Cardiac septum (tissue), 1 donor: Measurements from ENCODE around the gene HMGXB3. TPM values are rescaled to one million over a fixed set of nuclear protein-coding genes. Genes with fewer than 3 reads are reported as not detected.
"Not testable (repeated sequence)": the region's sequence is repeated elsewhere in the genome, so short reads cannot be mapped to it uniquely, and the experiment has no call there.

Experiments used
- DNase-seq: peaks from one replicate; pipeline ENCODE4 v3.0.0-alpha.2; 2020; ENCODE audit warnings: low spot score
- intact Hi-C: fragments of 100-400 bp; cut with DNase I; formaldehyde crosslinking; loops from one replicate; pipeline ENCODE4 v1.14.0; 2022
- total RNA-seq: library from RNA; stranded (reverse); fragmentation: NEBNext Ultra II Directional; extraction: Animal tissue kit (Norgen Biotek cat#: 25700); gene quantifications from one replicate; pipeline ENCODE4 v1.2.1, GENCODE V29; 2021
- donor health status: DM: no; HTN: no; CAD: no.

The HMGXB3 gene
- total RNA-seq, 1 donor from 2014 or later, result 17.6 TPM

GRCh38 chr5:150078802-150079689 lies 78.5 kb downstream of the HMGXB3 start:
- intact Hi-C loops, result no loop called here
- peak; percentile 44 for DNase-seq

GRCh38 chr5:150079909-150080461 lies 79.4 kb downstream of the HMGXB3 start:
- intact Hi-C loops, result no loop called here
- DNase-seq, result peak; percentile 46

- peak; percentile 66 for DNase-seq
- intact Hi-C loops, result no loop called here
Measured at GRCh38 chr5:150080696-150081435, 80.3 kb downstream of the HMGXB3 start.

GRCh38 chr5:150081541-150082283 lies 81.2 kb downstream of the HMGXB3 start:
- intact Hi-C loops, result no loop called here
- peak; percentile 77 for DNase-seq

GRCh38 chr5:150082374-150082773 lies 81.8 kb downstream of the HMGXB3 start:
- peak; percentile 60 for DNase-seq

GRCh38 chr5:150082889-150083288 lies 82.3 kb downstream of the HMGXB3 start:
- intact Hi-C loops, result no loop called here
- peak; percentile 73 for DNase-seq

More at GRCh38 chr5:150082374-150082773, 81.8 kb downstream of the HMGXB3 start:
- intact Hi-C loops, result no loop called here

GRCh38 chr5:150084754-150085153 lies 84.2 kb downstream of the HMGXB3 start:
- intact Hi-C loops, result not testable (repeated sequence)
- DNase-seq, result peak; percentile 46

- intact Hi-C loops, result no loop called here
Measured at GRCh38 chr5:150085191-150085912, 84.8 kb downstream of the HMGXB3 start.

GRCh38 chr5:150085950-150086715 lies 85.6 kb downstream of the HMGXB3 start, which contains the start of gene CSF1R:
Gene CSF1R, minus strand, starts transcription at chr5:150086554. Its CDS starts 127 bp downstream, at chr5:150086427.
- intact Hi-C loops, result no loop called here

More at GRCh38 chr5:150085191-150085912, 84.8 kb downstream of the HMGXB3 start:
- DNase-seq, result peak; percentile 66

GRCh38 chr5:150092159-150092787 lies 91.7 kb downstream of the HMGXB3 start:
- DNase-seq, result no peak
- intact Hi-C loops, result no loop called here

More at GRCh38 chr5:150085950-150086715, 85.6 kb downstream of the HMGXB3 start, which contains the start of gene CSF1R:
- peak; percentile 75 for DNase-seq

GRCh38 chr5:150097152-150097551 lies 96.6 kb downstream of the HMGXB3 start:
- DNase-seq, result no peak
- intact Hi-C loops, result no loop called here

GRCh38 chr5:150101023-150101422 lies 100.5 kb downstream of the HMGXB3 start:
- DNase-seq, result no peak
- intact Hi-C loops, result no loop called here

Other genes with a start within 250 kb of the HMGXB3 start
- 0.13 TPM for gene PDE6A, start 55.9 kb upstream of the HMGXB3 start, total RNA-seq
- gene SLC26A2, start 40.0 kb upstream of the HMGXB3 start, total RNA-seq, result 5.8 TPM
- gene TIGD6, start 85 bp upstream of the HMGXB3 start, total RNA-seq, result 2.7 TPM
- gene CSF1R, start 85.8 kb downstream of the HMGXB3 start, total RNA-seq, result 11.9 TPM
- gene PDGFRB, start 155.1 kb downstream of the HMGXB3 start, total RNA-seq, result 54.6 TPM
- gene CDX1, start 166.0 kb downstream of the HMGXB3 start, total RNA-seq, result 0.16 TPM
- gene SLC6A7, start 189.3 kb downstream of the HMGXB3 start, total RNA-seq, result not detected